Astrocyte of the cerebellum (primary cell): ENCODE data around the gene TUBGCP5.

Experiments used
- DNase-seq: peaks from one replicate; pipeline ENCODE4 v3.0.0-alpha.2; 2011; ENCODE audit warnings: low read depth
- H3K4me3 ChIP-seq: 2 replicates; pipeline ENCODE4 v1.5.1; 2011; ENCODE audit warnings: mild to moderate bottlenecking, low read depth, low read length, moderate library complexity
- in situ Hi-C: cut with HindIII; loops from 2 replicates; pipeline ENCODE4 v1.10.0; 2017; ENCODE audit warnings: low sequenced_read_pairs
- TF ChIP-seq, protein P1 (sequence below): IDR thresholded peaks from 2 replicates; pipeline ENCODE4 v1.5.1; 2012; ENCODE audit warnings: low read length, low read depth, moderate library complexity, mild to moderate bottlenecking; ENCODE audit errors: missing control alignments

Gene TUBGCP5

DNA sequence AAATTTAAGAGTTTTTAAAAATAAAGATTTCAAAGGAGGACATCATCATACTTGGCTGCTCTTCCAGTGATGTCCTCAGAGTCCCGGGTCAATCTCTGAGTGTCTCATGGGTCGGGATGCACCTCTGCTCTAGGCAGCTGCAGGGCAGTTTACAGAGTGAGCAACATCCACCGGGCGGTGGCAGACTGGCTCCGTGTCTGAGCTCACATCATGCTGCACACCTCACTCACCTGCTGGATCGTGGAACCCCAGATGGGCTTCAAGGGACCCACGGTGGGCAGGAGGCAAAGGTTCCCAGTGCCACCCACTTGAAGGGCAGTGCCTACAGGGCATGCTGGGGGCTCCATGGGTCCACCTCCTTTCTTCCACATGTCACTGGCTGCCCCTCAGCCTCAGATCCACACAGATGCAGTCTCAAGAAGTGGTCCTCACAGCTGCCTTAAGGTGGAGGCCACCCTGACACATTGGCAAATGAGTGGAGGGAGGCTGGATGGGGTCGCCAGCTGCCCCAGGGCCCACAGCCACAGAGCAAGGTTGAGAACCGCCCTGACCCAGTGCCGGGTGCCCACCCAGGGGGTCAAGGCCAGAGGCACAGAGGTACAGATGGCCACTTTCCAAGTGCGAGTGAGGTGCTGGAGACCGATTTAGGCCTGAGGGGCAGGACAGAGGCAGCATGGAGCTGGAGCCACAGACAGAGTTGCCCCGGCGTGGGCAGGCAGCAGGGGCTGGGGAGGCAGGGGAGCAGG is 84.4 kb downstream of the TUBGCP5 start:
- TF ChIP-seq, protein P1, sequence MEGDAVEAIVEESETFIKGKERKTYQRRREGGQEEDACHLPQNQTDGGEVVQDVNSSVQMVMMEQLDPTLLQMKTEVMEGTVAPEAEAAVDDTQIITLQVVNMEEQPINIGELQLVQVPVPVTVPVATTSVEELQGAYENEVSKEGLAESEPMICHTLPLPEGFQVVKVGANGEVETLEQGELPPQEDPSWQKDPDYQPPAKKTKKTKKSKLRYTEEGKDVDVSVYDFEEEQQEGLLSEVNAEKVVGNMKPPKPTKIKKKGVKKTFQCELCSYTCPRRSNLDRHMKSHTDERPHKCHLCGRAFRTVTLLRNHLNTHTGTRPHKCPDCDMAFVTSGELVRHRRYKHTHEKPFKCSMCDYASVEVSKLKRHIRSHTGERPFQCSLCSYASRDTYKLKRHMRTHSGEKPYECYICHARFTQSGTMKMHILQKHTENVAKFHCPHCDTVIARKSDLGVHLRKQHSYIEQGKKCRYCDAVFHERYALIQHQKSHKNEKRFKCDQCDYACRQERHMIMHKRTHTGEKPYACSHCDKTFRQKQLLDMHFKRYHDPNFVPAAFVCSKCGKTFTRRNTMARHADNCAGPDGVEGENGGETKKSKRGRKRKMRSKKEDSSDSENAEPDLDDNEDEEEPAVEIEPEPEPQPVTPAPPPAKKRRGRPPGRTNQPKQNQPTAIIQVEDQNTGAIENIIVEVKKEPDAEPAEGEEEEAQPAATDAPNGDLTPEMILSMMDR, result no peak
- DNase-seq, result no peak
- in situ Hi-C loops, result no loop called here
- no peak overlapping the region for H3K4me3 ChIP-seq

DNA sequence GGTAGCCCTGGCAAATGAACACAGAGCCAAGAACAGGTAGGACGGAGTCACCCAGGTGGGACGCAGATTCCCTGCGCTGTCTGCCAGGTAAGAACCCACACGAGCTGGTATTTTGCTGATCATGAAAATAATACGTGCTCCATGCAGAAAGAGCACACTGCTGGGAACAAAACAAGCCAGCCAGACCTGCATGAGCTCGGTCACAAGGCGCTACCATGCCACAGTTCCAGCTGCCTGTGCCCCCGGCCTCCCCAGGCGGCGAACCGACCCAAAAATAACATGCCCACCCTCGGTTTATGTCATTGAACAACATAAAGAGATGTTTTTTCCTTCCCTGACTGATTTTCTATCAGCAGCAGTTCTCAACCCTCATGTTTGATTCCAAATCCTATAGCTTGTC is 85.0 kb downstream of the TUBGCP5 start:
- TF ChIP-seq, protein P1, result no peak
- no peak overlapping the region for H3K4me3 ChIP-seq
- no peak for DNase-seq
- in situ Hi-C loops, result no loop called here

DNA sequence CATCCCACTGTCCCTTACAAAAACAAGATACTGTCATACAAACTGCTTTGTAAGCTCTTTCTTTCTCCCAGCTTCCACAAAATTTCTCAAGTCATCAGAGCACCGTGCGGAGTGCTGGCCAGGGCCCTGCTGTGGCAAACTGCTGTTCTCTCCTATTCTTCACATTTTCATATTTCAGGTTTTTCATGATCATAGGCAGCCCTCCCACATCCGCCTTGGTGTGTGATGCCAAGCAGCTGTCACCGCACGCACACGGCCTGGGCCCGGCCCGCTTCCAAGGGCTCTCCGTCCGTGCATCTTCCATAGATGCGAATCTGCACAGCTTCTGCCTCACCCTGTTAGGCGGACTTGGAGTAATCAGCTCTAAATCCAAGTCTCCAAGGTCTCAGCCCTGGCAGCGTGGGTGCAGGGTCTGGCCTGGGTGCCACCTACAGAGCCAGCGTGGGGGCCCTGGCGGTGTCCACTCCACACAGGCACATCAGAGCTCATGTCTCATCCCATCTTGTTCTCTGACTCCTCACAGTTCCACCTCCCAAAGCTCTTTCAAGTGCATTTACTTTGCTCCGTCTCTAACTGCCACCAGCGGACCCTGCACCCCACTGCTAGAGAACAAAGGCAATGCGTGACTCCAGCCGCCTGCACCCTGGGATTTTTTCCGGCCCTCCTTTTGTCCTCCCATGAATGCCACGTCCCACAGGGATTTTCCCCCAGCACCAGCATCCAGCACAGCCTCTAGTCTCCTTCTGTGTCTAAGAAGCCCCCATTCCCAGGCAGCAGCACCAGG is 86.4 kb downstream of the TUBGCP5 start:
- peak; percentile 59 for DNase-seq
- no peak overlapping the region for H3K4me3 ChIP-seq
- TF ChIP-seq, protein P1, result no peak
- in situ Hi-C loops, result no loop called here

DNA sequence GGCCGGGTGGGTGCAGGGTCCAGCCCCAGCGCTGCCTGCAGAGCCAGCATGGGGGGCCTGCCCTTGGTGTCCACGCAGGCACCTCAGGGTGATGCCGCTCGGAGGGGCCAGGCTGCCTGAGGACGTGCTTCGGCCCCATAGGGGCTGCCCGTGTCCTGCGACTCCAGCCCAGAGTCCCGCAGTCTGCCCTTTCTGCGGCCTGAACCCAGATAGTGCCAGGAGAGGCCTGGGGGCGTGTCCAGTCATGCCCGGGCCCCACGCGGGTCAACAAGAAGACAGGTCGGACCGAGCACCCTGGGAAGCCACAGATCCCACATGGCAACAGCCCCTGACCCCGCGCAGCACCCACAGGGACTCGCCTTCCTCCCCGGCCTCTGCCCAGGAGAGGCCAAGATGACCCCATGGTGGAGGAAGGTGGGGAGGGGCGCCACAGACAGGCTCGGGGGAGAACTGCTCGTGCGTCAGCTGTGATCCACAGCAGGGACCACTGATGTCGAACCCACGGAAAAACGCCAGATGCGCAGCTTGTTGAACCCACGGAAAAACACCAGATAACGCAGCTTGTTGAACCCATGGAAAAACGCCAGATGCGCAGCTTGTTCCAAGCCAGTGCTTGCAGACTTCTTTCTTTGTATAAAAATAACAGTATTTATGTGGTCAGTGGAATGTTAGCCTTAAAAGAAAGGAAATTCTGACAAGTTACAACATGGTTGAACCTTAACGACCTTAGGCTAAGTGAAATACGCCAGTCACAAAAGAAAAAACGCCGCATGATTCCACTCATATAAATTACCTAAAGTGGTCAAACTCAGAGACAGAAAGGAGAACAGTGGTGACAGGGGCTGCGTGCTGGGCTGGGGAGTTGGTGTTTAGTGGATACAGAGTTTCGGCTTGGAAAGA is 87.7 kb downstream of the TUBGCP5 start:
- in situ Hi-C loops, result no loop called here
- DNase-seq, result no peak
- H3K4me3 ChIP-seq, result no peak overlapping the region
- TF ChIP-seq, protein P1, result no peak

DNA sequence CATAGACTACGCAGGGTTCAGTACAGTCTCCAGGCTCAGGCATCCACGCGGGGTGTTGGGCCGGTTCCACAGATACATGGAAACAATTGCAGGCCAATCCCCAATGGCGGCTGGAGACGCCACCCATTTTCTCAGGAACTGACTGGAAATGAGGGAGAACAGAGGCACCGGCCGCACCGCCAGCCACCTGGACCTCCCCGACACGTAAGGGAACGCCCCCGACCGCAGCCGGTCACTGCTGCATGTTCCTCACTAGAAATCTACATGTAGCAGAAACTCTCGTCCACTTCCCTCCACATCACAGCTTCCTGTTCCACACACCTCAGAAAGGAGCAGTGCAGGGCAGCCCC is 88.4 kb downstream of the TUBGCP5 start:
- TF ChIP-seq, protein P1, result no peak
- no peak for DNase-seq
- no peak overlapping the region for H3K4me3 ChIP-seq
- in situ Hi-C loops, result no loop called here
